PC-9 (cell line): ENCODE data around the gene HTR2B.

Experiments
- EZH2 ChIP-seq: fragments of 200-600 bp; sonication (generic); IDR thresholded peaks from 2 replicates; pipeline ENCODE4 v1.8.0; 2017; ENCODE audit warnings: antibody characterized with exemption, low read depth
- TF ChIP-seq, protein P1 (sequence below): fragments of 200-600 bp; sonication (generic); conservative IDR thresholded peaks from 2 replicates; pipeline ENCODE4 v1.6.1; 2017; ENCODE audit warnings: mixed run types, antibody characterized with exemption, mild to moderate bottlenecking, moderate library complexity

DNA sequence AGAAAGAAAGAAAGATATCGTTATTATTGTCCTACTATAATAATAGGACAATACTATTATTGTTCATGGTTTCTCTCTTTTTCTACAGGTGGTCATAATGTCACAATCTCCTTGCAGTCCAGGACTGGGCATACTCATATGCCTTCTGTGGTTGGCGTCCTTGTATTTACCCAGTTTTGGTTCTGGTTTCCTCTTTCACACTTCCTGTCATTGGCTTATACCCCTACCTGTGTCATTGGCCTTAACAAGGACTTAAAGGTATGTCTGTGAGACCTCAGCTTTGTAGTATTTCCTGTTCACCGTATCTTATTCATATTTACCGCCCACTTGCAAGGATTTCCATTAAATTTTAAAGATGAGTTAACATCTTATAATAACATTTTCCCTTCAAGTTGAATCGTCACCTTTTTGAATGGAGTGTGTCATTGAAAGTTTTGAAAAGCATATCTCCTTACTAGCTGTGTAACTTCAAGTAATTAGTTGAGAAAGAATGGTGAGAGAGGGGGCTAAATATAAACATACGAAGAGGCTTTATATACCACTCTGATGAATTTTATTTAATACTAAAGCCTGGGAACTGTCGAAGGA lies 36.5 kb upstream of the HTR2B start:
- TF ChIP-seq EZH2: no peak
- TF ChIP-seq, protein P1, sequence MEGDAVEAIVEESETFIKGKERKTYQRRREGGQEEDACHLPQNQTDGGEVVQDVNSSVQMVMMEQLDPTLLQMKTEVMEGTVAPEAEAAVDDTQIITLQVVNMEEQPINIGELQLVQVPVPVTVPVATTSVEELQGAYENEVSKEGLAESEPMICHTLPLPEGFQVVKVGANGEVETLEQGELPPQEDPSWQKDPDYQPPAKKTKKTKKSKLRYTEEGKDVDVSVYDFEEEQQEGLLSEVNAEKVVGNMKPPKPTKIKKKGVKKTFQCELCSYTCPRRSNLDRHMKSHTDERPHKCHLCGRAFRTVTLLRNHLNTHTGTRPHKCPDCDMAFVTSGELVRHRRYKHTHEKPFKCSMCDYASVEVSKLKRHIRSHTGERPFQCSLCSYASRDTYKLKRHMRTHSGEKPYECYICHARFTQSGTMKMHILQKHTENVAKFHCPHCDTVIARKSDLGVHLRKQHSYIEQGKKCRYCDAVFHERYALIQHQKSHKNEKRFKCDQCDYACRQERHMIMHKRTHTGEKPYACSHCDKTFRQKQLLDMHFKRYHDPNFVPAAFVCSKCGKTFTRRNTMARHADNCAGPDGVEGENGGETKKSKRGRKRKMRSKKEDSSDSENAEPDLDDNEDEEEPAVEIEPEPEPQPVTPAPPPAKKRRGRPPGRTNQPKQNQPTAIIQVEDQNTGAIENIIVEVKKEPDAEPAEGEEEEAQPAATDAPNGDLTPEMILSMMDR: no peak
